K562 (cell line): ENCODE measurements around the gene TMEM222. TPM values are rescaled to one million over a fixed set of nuclear protein-coding genes. Genes with fewer than 3 reads are reported as not detected.

Experiments
- ARNT ChIP-seq, 2 experiments: fragments of 450-650 bp; IDR thresholded peaks; 2 replicates each; pipeline ENCODE4 v1.6.1; 2016; ENCODE audit warnings: mild to moderate bottlenecking in 1 of 2
- CCAR2 ChIP-seq: fragments of 200-400 bp; formaldehyde crosslinking; IDR thresholded peaks from 2 replicates; pipeline ENCODE4 v1.6.1; 2017; ENCODE audit warnings: mild to moderate bottlenecking, low read depth, low read length
- DACH1 ChIP-seq: fragments of 450-650 bp; IDR thresholded peaks from 2 replicates; pipeline ENCODE4 v1.6.1; 2018; ENCODE audit not compliant: partially characterized antibody
- GATA2 ChIP-seq: sonication (generic); formaldehyde crosslinking; IDR thresholded peaks from 2 replicates; pipeline ENCODE4 v1.4.0; 2020; ENCODE audit warnings: mild to moderate bottlenecking, missing genetic modification reagents
- HCFC1 ChIP-seq: IDR thresholded peaks from 2 replicates; pipeline ENCODE4 v1.6.1; 2012; ENCODE audit warnings: low read depth, low read length, improper control_type of control experiment
- HEY1 ChIP-seq: fragments of 250-450 bp; sonication (Bioruptor Pico); IDR thresholded peaks from 2 replicates; pipeline ENCODE4 v1.5.0; 2020; ENCODE audit warnings: mild to moderate bottlenecking, moderate library complexity, borderline replicate concordance
- MIER1 ChIP-seq: fragments of 450-650 bp; IDR thresholded peaks from 2 replicates; pipeline ENCODE4 v1.6.1; 2016; ENCODE audit warnings: antibody characterized with exemption, mild to moderate bottlenecking, low read depth
- NCOA2 ChIP-seq, 2 experiments: fragments of 450-650 bp; IDR thresholded peaks; 2 replicates each; pipeline ENCODE4 v1.6.1; 2018; ENCODE audit warnings: mild to moderate bottlenecking in 2 of 2, moderate library complexity in 1 of 2; ENCODE audit not compliant: partially characterized antibody in 2 of 2
- NONO ChIP-seq, 2 experiments: fragments of 200-400 bp in 1 of 2; fragments of 450-650 bp in 1 of 2; formaldehyde crosslinking in 1 of 2; IDR thresholded peaks; 2 replicates each; pipeline ENCODE4 v1.6.1; 2017; ENCODE audit warnings: low read depth in 2 of 2, mild to moderate bottlenecking in 2 of 2, moderate library complexity in 2 of 2, low read length in 1 of 2
- PHF20 ChIP-seq: fragments of 450-650 bp; IDR thresholded peaks from 2 replicates; pipeline ENCODE4 v1.6.1; 2018; ENCODE audit not compliant: partially characterized antibody
- PKNOX1 ChIP-seq: fragments of 450-650 bp; IDR thresholded peaks from 2 replicates; pipeline ENCODE4 v1.6.1; 2016
- PURB ChIP-seq: sonication (generic); formaldehyde crosslinking; IDR thresholded peaks from 2 replicates; pipeline ENCODE4 v1.9.0; 2021; ENCODE audit warnings: low read depth, mild to moderate bottlenecking, missing genetic modification reagents
- TCF7L2 ChIP-seq: fragments of 150-350 bp; IDR thresholded peaks from 2 replicates; pipeline ENCODE4 v1.6.1; 2016; ENCODE audit warnings: low read depth, mild to moderate bottlenecking, low read length, moderate library complexity
- ZBTB11 ChIP-seq, 3 experiments: fragments of 200-800 bp in 1 of 3; fragments of 250-450 bp in 1 of 3; fragments of 450-650 bp in 1 of 3; sonication (Bioruptor Pico) in 1 of 3; sonication (Bioruptor generic) in 1 of 3; formaldehyde crosslinking in 1 of 3; IDR thresholded peaks; 2 replicates each; pipeline versions ENCODE4 v1.6.1 to v1.8.0; 2016 to 2022; ENCODE audit warnings: mild to moderate bottlenecking in 2 of 3, missing genetic modification characterization in 2 of 3, missing compliant biosample characterization in 1 of 3, moderate library complexity in 1 of 3
- ZBTB17 ChIP-seq: fragments of 450-650 bp; formaldehyde crosslinking; IDR thresholded peaks from 2 replicates; pipeline ENCODE4 v1.4.0; 2020; ENCODE audit warnings: mild to moderate bottlenecking
- ZBTB26 ChIP-seq: fragments of 450-650 bp; formaldehyde crosslinking; IDR thresholded peaks from 2 replicates; pipeline ENCODE4 v1.4.0; 2022; ENCODE audit warnings: missing genetic modification characterization
- ZC3H11A ChIP-seq: IDR thresholded peaks from 2 replicates; pipeline ENCODE4 v1.6.1; 2012; ENCODE audit warnings: low read depth, low read length, improper control_type of control experiment
- ZFX ChIP-seq: sonication (generic); formaldehyde crosslinking; IDR thresholded peaks from 2 replicates; pipeline ENCODE4 v1.8.0; 2022; ENCODE audit warnings: mild to moderate bottlenecking, missing genetic modification reagents, moderate library complexity
- ZNF232 ChIP-seq: sonication (generic); formaldehyde crosslinking; IDR thresholded peaks from 2 replicates; pipeline ENCODE4 v1.8.0; 2022; ENCODE audit warnings: mild to moderate bottlenecking, missing genetic modification reagents
- ZNF445 ChIP-seq: fragments of 250-450 bp; sonication (Bioruptor Pico); IDR thresholded peaks from 2 replicates; pipeline ENCODE4 v1.4.0; 2020; ENCODE audit warnings: low read depth, mild to moderate bottlenecking, moderate library complexity
- ZNF57 ChIP-seq: fragments of 450-650 bp; formaldehyde crosslinking; IDR thresholded peaks from 2 replicates; pipeline ENCODE4 v1.4.0; 2020; ENCODE audit warnings: mild to moderate bottlenecking, moderate library complexity
- polyA plus RNA-seq, 8 experiments: library from polyadenylated mRNA; depleted of rRNA in 4 of 8; stranded (reverse) in 5 of 8; unstranded in 3 of 8; fragments of >200 nt; fragmentation: Nextera tagmentation in 2 of 8; fragmentation: Illumina TruSeq in 1 of 8; extraction: Ambion mirVana in 2 of 8; extraction: Trizol in 1 of 8; gene quantifications; 2 replicates each; pipeline versions ENCODE4 v1.2.1 to v1.2.3, GENCODE V29; 2011 to 2014; ENCODE audit warnings: inconsistent platforms in 1 of 8, missing spikeins in 1 of 8
- total RNA-seq, 7 experiments: library from RNA; depleted of rRNA in 6 of 7; stranded (reverse); fragments of >200 nt in 6 of 7; fragmentation: Illumina TruSeq in 2 of 7; extraction: Trizol in 2 of 7; gene quantifications; 2 replicates each; pipeline versions ENCODE4 v1.2.1 to v1.2.3, GENCODE V29; 2011 to 2021; ENCODE audit warnings: low replicate concordance in 1 of 7
- TF ChIP-seq, protein P1 (sequence below): sonication (generic); formaldehyde crosslinking; IDR thresholded peaks from 2 replicates; pipeline ENCODE4 v1.8.0; 2022; ENCODE audit warnings: missing genetic modification reagents, mild to moderate bottlenecking, moderate library complexity, borderline replicate concordance

Gene TMEM222
- total and polyA plus RNA-seq, 9 of the 15 experiments (the other 6 are each of a cell fraction or from before 2014, with no cell fraction given), result 6.9 to 48.0 (median 32.8) TPM

DNA sequence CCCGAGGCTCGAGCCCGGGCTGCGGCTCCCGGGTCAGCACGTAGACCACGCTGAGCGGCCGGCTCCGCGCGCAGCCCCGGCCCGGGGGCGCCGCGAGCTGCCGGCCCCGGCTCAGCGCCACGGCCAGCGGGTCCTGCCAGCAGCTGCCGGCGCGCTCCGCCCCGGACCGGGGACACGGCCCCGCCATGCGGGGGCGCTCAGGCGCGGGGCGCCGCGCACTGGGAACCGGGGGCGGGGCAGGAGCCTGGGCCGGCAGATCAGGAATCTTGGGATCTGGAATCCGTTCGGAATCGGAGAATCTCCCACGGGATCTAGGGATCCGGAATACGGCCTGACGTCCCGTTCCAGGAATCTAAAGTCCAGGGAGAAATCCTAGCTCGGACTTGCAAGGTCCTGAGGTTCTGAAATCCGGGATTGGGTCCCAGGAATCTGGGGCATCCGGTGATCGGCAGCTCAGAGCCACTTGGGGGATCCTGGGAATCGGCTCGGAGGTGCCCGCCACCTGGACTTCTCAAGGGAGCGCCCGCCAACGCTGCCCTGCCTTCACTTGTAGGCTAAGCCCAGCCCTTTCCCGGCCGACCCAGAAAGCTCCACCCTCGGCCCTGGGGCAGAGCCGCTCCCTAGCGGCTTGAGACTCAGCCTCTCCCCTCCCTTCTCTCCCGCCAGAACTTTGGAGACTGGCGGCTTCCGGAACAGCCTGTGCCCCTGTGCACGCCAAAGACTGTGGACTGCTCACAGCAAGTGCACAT, 44.6 kb downstream of the TMEM222 start, which contains the start of gene MAP3K6 (continued):
- TF ChIP-seq PKNOX1 (no peak), ZNF445 (CRISPR knock-in tag) (no peak), HEY1 (CRISPR knock-in tag) (no peak), ARNT (IDR thresholded peaks at IDR 0.05) (no peak), ZNF57 (CRISPR knock-in tag) (no peak), HCFC1 (no peak), ZBTB26 (no peak), GATA2 (CRISPR knock-in tag) (no peak), TCF7L2 (no peak), PHF20 (no peak), ZFX (CRISPR knock-in tag) (peak; percentile 62), ZNF232 (CRISPR knock-in tag) (no peak), PURB (CRISPR knock-in tag) (no peak), NCOA2 (IDR thresholded peaks at IDR 0.05; ENCODE audit: partially characterized antibody in 2 of 2) (no peak), CCAR2 (no peak), DACH1 (no peak), ZBTB17 (CRISPR knock-in tag) (0 out of 2 replicates have a peak, but pooled peaks have one; percentile 58), ZC3H11A (no peak), MIER1 (no peak), NONO (IDR thresholded peaks at IDR 0.05; ENCODE audit: low read depth in 2 of 2, low read length in 1 of 2) (peak in 1 of 2 experiments; percentile 96; a peak in 2 of 4 replicates), ZBTB11 (CRISPR knock-in tag; IDR thresholded peaks at IDR 0.05) (peak in 1 of 3 experiments; percentile 72; a peak in 1 of 6 replicates)
- TF ChIP-seq, protein P1, sequence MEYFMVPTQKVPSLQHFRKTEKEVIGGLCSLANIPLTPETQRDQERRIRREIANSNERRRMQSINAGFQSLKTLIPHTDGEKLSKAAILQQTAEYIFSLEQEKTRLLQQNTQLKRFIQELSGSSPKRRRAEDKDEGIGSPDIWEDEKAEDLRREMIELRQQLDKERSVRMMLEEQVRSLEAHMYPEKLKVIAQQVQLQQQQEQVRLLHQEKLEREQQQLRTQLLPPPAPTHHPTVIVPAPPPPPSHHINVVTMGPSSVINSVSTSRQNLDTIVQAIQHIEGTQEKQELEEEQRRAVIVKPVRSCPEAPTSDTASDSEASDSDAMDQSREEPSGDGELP (CRISPR knock-in tag), result peak; percentile 69
